OCI-LY7 (cell line): Measurements from ENCODE around the gene PKD1L1.

Source experiments
- CTCF ChIP-seq: fragments of 200-600 bp; sonication (generic); conservative IDR thresholded peaks from 2 replicates; pipeline ENCODE4 v1.5.1; 2014; ENCODE audit warnings: mild to moderate bottlenecking, antibody characterized with exemption, low read length, moderate library complexity, mixed read lengths
- EZH2phosphoT487 ChIP-seq: fragments of 200-600 bp; sonication (generic); IDR thresholded peaks from 2 replicates; pipeline ENCODE4 v1.6.1; 2018; ENCODE audit warnings: low read depth, borderline replicate concordance, mild to moderate bottlenecking, mixed run types, antibody characterized with exemption, low read length, moderate library complexity, mixed read lengths

- TF ChIP-seq CTCF: no peak
- no peak for TF ChIP-seq EZH2phosphoT487
These were observed 72.9 kb downstream of the PKD1L1 start for GRCh38 chr7:47875406-47875805.
